Uterus (tissue), 4 donors: ENCODE results near the gene NHSL1. TPM values are rescaled to one million over a fixed set of nuclear protein-coding genes. Genes with fewer than 3 reads are reported as not detected.

Experiments used
- DNase-seq, 2 donors: peaks; one replicate each; pipeline ENCODE4 v3.0.0-alpha.2; 2019 to 2020
- H3K27ac ChIP-seq, 2 donors: fragments of 200-600 bp; sonication (generic); 1 replicate in 1 of 2; 2 replicates in 1 of 2; pipeline ENCODE4 v1.5.1; 2016 to 2018
- H3K27me3 ChIP-seq, 2 donors: fragments of 200-600 bp; sonication (generic); one replicate each; pipeline ENCODE4 v1.5.1; 2018 to 2019; ENCODE audit warnings: control low read depth in 1 of 2
- H3K36me3 ChIP-seq, 2 donors: fragments of 200-600 bp; sonication (generic); one replicate each; pipeline ENCODE4 v1.5.1; 2019; ENCODE audit warnings: control low read depth in 1 of 2
- H3K4me1 ChIP-seq, 2 donors: fragments of 200-600 bp; sonication (generic); one replicate each; pipeline ENCODE4 v1.5.1; 2018 to 2019; ENCODE audit warnings: control low read depth in 1 of 2
- H3K4me3 ChIP-seq, 2 donors: fragments of 200-600 bp; sonication (generic); 1 replicate in 1 of 2; 2 replicates in 1 of 2; pipeline ENCODE4 v1.5.1; 2018 to 2019; ENCODE audit warnings: mild to moderate bottlenecking in 1 of 2
- H3K9me3 ChIP-seq, 2 donors: fragments of 200-600 bp; sonication (generic); one replicate each; pipeline ENCODE4 v1.5.1; 2019; ENCODE audit warnings: control low read depth in 1 of 2
- CTCF ChIP-seq, 4 experiments: fragments of 200-600 bp in 2 of 4; fragments of 450-650 bp in 2 of 4; sonication (generic) in 2 of 4; IDR thresholded peaks; one replicate each; pipeline ENCODE4 v1.5.1; 2016 to 2019; ENCODE audit warnings: antibody characterized with exemption in 4 of 4, mild to moderate bottlenecking in 2 of 4, moderate library complexity in 1 of 4
- POLR2A ChIP-seq, 2 donors: fragments of 450-650 bp; IDR thresholded peaks; one replicate each; pipeline ENCODE4 v1.6.1; 2016; ENCODE audit warnings: antibody characterized with exemption in 2 of 2, mild to moderate bottlenecking in 1 of 2, moderate library complexity in 1 of 2
- intact Hi-C: fragments of 100-400 bp; cut with DNase I; formaldehyde crosslinking; loops from one replicate; pipeline ENCODE4 v1.15.1; 2023; ENCODE audit warnings: low total_unique reads
- total RNA-seq, 4 donors: library from RNA; depleted of rRNA in 3 of 4; stranded (reverse); fragments of >200 nt in 3 of 4; gene quantifications; one replicate each; pipeline versions ENCODE4 v1.1.0 to v1.2.4, GENCODE V29; 2014 to 2023
- donor health status: DM: yes; HTN: yes; CAD: no.

NHSL1 gene
- total RNA-seq, 4 donors from 2014 or later, result 2.8 to 30.9 (median 7.9) TPM

- Histone ChIP-seq H3K27me3 (no peaks in the 10 kb centered on the region), H3K4me1 (no peaks in the 10 kb centered on the region), H3K36me3 (no peaks in the 10 kb centered on the region), H3K27ac (no peak overlapping the region), H3K9me3 (no peaks in the 10 kb centered on the region), H3K4me3 (no peak overlapping the region)
- intact Hi-C loops, result no loop called here
- no peak for DNase-seq
- TF ChIP-seq CTCF (IDR thresholded peaks at IDR 0.05), result no peak
- TF ChIP-seq POLR2A (IDR thresholded peaks at IDR 0.05), result no peak
These were observed 13.3 kb upstream of the NHSL1 start for GRCh38 chr6:138512609-138513008.

GRCh38 chr6:138510093-138510492 is 10.8 kb upstream of the NHSL1 start:
- intact Hi-C loops, result no loop called here
- no peak for DNase-seq
- H3K4me1 ChIP-seq, result no peaks in the 10 kb centered on the region
- H3K36me3 ChIP-seq, result no peaks in the 10 kb centered on the region
- TF ChIP-seq CTCF (IDR thresholded peaks at IDR 0.05) (no peak), POLR2A (IDR thresholded peaks at IDR 0.05) (no peak)
- H3K27me3 ChIP-seq, result no peaks in the 10 kb centered on the region
- H3K9me3 ChIP-seq, result no peaks in the 10 kb centered on the region
- H3K4me3 ChIP-seq, result no peak overlapping the region
- no peak overlapping the region for H3K27ac ChIP-seq

GRCh38 chr6:138509371-138509770 is 10.1 kb upstream of the NHSL1 start:
- no peaks in the 10 kb centered on the region for H3K4me1 ChIP-seq

GRCh38 chr6:138508676-138508988 is 9.3 kb upstream of the NHSL1 start:
- no peaks in the 10 kb centered on the region for H3K36me3 ChIP-seq
- no peak overlapping the region for H3K4me3 ChIP-seq
- H3K4me1 ChIP-seq, result no peaks in the 10 kb centered on the region
- H3K9me3 ChIP-seq, result no peaks in the 10 kb centered on the region
- H3K27ac ChIP-seq, result no peak overlapping the region
- TF ChIP-seq CTCF (IDR thresholded peaks at IDR 0.05) (no peak), POLR2A (IDR thresholded peaks at IDR 0.05) (no peak)
- intact Hi-C loops, result no loop called here
- H3K27me3 ChIP-seq, result no peaks in the 10 kb centered on the region
- DNase-seq, result no peak

More at GRCh38 chr6:138509371-138509770, 10.1 kb upstream of the NHSL1 start:
- Histone ChIP-seq H3K27me3 (no peaks in the 10 kb centered on the region), H3K36me3 (no peaks in the 10 kb centered on the region), H3K4me3 (no peak overlapping the region), H3K27ac (no peak overlapping the region), H3K9me3 (no peaks in the 10 kb centered on the region)
- DNase-seq, result no peak
- intact Hi-C loops, result no loop called here
- TF ChIP-seq POLR2A (IDR thresholded peaks at IDR 0.05) (no peak), CTCF (IDR thresholded peaks at IDR 0.05) (peak in 2 of 4 experiments; percentile 24 to 29)

- Histone ChIP-seq H3K4me3 (no peak overlapping the region), H3K9me3 (no peaks in the 10 kb centered on the region), H3K4me1 (no peaks in the 10 kb centered on the region), H3K36me3 (no peaks in the 10 kb centered on the region), H3K27ac (no peak overlapping the region), H3K27me3 (no peaks in the 10 kb centered on the region)
- intact Hi-C loops, result no loop called here
- TF ChIP-seq CTCF (IDR thresholded peaks at IDR 0.05) (no peak), POLR2A (IDR thresholded peaks at IDR 0.05) (no peak)
- no peak for DNase-seq
These were observed 8.8 kb upstream of the NHSL1 start for GRCh38 chr6:138507977-138508675.
